ENCODE results near the gene PPP2R5C. TPM values are rescaled to one million over a fixed set of nuclear protein-coding genes. Genes with fewer than 3 reads are reported as not detected.
A peak's percentile ranks its signal among the peaks of the same experiment; 100 is the strongest.

PPP2R5C gene
- total RNA-seq, 2 experiments from 2014 or later: 238 to 242 TPM

- intact Hi-C loops (cut with micrococcal nuclease): loop anchor here (2.0 kb wide), 1 partner anchor 241 kb away; no protein-coding TSS in a partner anchor
- TF ChIP-seq CTCF (IDR thresholded peaks at IDR 0.05): no peak
- Mint-ChIP-seq H3K27me3 (peaks cover 18% of the 10 kb centered on the region), H3K4me3 (peak overlapping the region; percentile 91), H3K4me1 (ENCODE audit: low read depth) (peaks cover 10% of the 10 kb centered on the region), H3K9me3 (no peaks in the 10 kb centered on the region), H3K27ac (peak overlapping the region; percentile 96), H3K36me3 (ENCODE audit: low read depth) (peaks cover 3% of the 10 kb centered on the region)
- DNase-seq: peak; percentile 100
- ChIA-PET CTCF (interaction anchor here (0.6 to 2.0 kb wide), 5 partner anchors 13 to 366 kb away, joined by 3 to 17 read pairs (median 4); no protein-coding TSS in a partner anchor), POLR2A (interaction anchor here (0.7 to 3.0 kb wide), 18 partner anchors 9 to 242 kb away, joined by 3 to 13 read pairs (median 3); no protein-coding TSS in a partner anchor)
- peak; percentile 99 for ATAC-seq
Measured at GRCh38 chr14:101947904-101948665, 186.6 kb downstream of the PPP2R5C start.

GRCh38 chr14:101948666-101949216, 187.2 kb downstream of the PPP2R5C start:
- H3K36me3 Mint-ChIP-seq (ENCODE audit: low read depth): peaks cover 3% of the 10 kb centered on the region
- H3K27ac Mint-ChIP-seq: peak overlapping the region; percentile 96
- ATAC-seq (no peak), DNase-seq (no peak)
- peak overlapping the region; percentile 91 for H3K4me3 Mint-ChIP-seq
- peaks cover 10% of the 10 kb centered on the region for H3K4me1 Mint-ChIP-seq (ENCODE audit: low read depth)
- POLR2A ChIA-PET: interaction anchor here (0.7 to 3.0 kb wide), 15 partner anchors 8 to 243 kb away, joined by 3 to 13 read pairs (median 3); no protein-coding TSS in a partner anchor
- intact Hi-C loops (cut with micrococcal nuclease): no loop called here
- CTCF ChIA-PET: interaction anchor here (0.6 to 2.0 kb wide), 6 partner anchors 13 to 365 kb away, joined by 3 to 17 read pairs (median 4); no protein-coding TSS in a partner anchor
- H3K9me3 Mint-ChIP-seq: no peaks in the 10 kb centered on the region
- no peak for TF ChIP-seq CTCF (IDR thresholded peaks at IDR 0.05)
- H3K27me3 Mint-ChIP-seq: peaks cover 13% of the 10 kb centered on the region

- intact Hi-C loops (cut with micrococcal nuclease): no loop called here
- Mint-ChIP-seq H3K27me3 (peaks cover 10% of the 10 kb centered on the region), H3K27ac (no peak overlapping the region), H3K4me1 (ENCODE audit: low read depth) (peaks cover 10% of the 10 kb centered on the region), H3K4me3 (no peak overlapping the region), H3K9me3 (no peaks in the 10 kb centered on the region), H3K36me3 (ENCODE audit: low read depth) (peaks cover 3% of the 10 kb centered on the region)
- ATAC-seq: no peak
- CTCF ChIA-PET: interaction anchor here (1.7 kb wide), 1 partner anchor 11 kb away, joined by 6 read pairs; no protein-coding TSS in a partner anchor
- POLR2A ChIA-PET: interaction anchor here (1.0 kb wide), 2 partner anchors 126 to 179 kb away, joined by 3 to 6 read pairs; no protein-coding TSS in a partner anchor
- DNase-seq: no peak
- no peak for TF ChIP-seq CTCF (IDR thresholded peaks at IDR 0.05)
Measured at GRCh38 chr14:101950100-101950499, 188.6 kb downstream of the PPP2R5C start.

GRCh38 chr14:101950516-101951215, 189.2 kb downstream of the PPP2R5C start:
- Mint-ChIP-seq H3K9me3 (no peaks in the 10 kb centered on the region), H3K4me1 (ENCODE audit: low read depth) (peaks cover 10% of the 10 kb centered on the region), H3K27ac (no peak overlapping the region), H3K27me3 (peaks cover 7% of the 10 kb centered on the region), H3K4me3 (peak overlapping the region; percentile 29), H3K36me3 (ENCODE audit: low read depth) (peaks cover 3% of the 10 kb centered on the region)
- DNase-seq (no peak), ATAC-seq (no peak)
- CTCF ChIA-PET: interaction anchor here (0.8 to 1.7 kb wide), 3 partner anchors 11 to 146 kb away, joined by 3 to 6 read pairs (median 3); no protein-coding TSS in a partner anchor
- intact Hi-C loops (cut with micrococcal nuclease): no loop called here
- TF ChIP-seq CTCF (IDR thresholded peaks at IDR 0.05): no peak
- POLR2A ChIA-PET: interaction anchor here (0.9 to 1.2 kb wide), 4 partner anchors 15 to 186 kb away, joined by 3 to 6 read pairs (median 4); no protein-coding TSS in a partner anchor
